Small intestine (tissue), 7 donors: ENCODE results near the gene PPM1N. TPM values are rescaled to one million over a fixed set of nuclear protein-coding genes. Genes with fewer than 3 reads are reported as not detected.

Source experiments
- DNase-seq, 2 donors: peaks; one replicate each; pipeline versions ENCODE4 v3.0.0 to v3.0.0-alpha.2; 2013
- FAIRE-seq: peaks from 2 replicates; lab custom pipeline; 2012; peaks lifted over from hg19 to GRCh38; lab: Jason Lieb, UNC
- H3K27ac ChIP-seq, 3 donors: one replicate each; pipeline ENCODE4 v1.5.1; 2013; ENCODE audit warnings: low read length in 2 of 3, mild to moderate bottlenecking in 2 of 3, control low read depth in 1 of 3, inconsistent platforms in 1 of 3, low read depth in 1 of 3, moderate library complexity in 1 of 3
- H3K27me3 ChIP-seq, 3 donors: one replicate each; pipeline ENCODE4 v1.6.1; 2013; ENCODE audit warnings: low read length in 3 of 3, inconsistent platforms in 1 of 3; ENCODE audit not compliant: control insufficient read depth in 3 of 3, insufficient read depth in 3 of 3
- H3K36me3 ChIP-seq, 3 donors: one replicate each; pipeline ENCODE4 v1.6.1; 2013; ENCODE audit warnings: low read length in 3 of 3, inconsistent platforms in 1 of 3, low read depth in 1 of 3, mild to moderate bottlenecking in 1 of 3, moderate library complexity in 1 of 3; ENCODE audit not compliant: control insufficient read depth in 3 of 3, insufficient read depth in 2 of 3
- H3K4me1 ChIP-seq, 3 donors: one replicate each; pipeline ENCODE4 v1.6.1; 2013; ENCODE audit warnings: low read length in 2 of 3, inconsistent platforms in 1 of 3, low read depth in 1 of 3, mild to moderate bottlenecking in 1 of 3, moderate library complexity in 1 of 3; ENCODE audit not compliant: control insufficient read depth in 3 of 3, insufficient read depth in 2 of 3
- H3K4me3 ChIP-seq, 3 donors: one replicate each; pipeline ENCODE4 v1.5.1; 2013; ENCODE audit warnings: low read length in 3 of 3, control low read depth in 1 of 3, inconsistent platforms in 1 of 3, low read depth in 1 of 3, mild to moderate bottlenecking in 1 of 3, moderate library complexity in 1 of 3
- H3K9me3 ChIP-seq, 2 donors: one replicate each; pipeline ENCODE4 v1.6.1; 2013; ENCODE audit warnings: low read depth in 1 of 2, low read length in 1 of 2; ENCODE audit not compliant: control insufficient read depth in 2 of 2, insufficient read depth in 1 of 2
- WGBS, 3 donors: extraction: QIAGEN DNeasy Blood & Tissue Kit; methylation state at CpG; one replicate each; pipeline ENCODE4 v1.1.7; 2013; 5-methylcytosine and 5-hydroxymethylcytosine counted together
- polyA plus RNA-seq, 4 donors: library from polyadenylated mRNA; stranded (reverse) in 3 of 4; unstranded in 1 of 4; fragments of 200-250 nt in 3 of 4; fragments of 120-200 nt in 1 of 4; gene quantifications; one replicate each; pipeline versions ENCODE4 v1.2.1 to v1.2.3, GENCODE V29; 2013
- donor health status: healthy with polysubstance abuse.
- donor health status: control.
- donor health status: control.
- donor health status: Bipolar disorder and iron deficiency.
- donor health status: healthy.

PPM1N gene
- polyA plus RNA-seq, 4 donors, result 0.65 to 1.9 (median 1.5) TPM

- H3K4me3 ChIP-seq, result peak overlapping the region in 1 of 3 donors; percentile 48
Measured at GRCh38 chr19:45492137-45492626, 6.1 kb upstream of the PPM1N start.

GRCh38 chr19:45492627-45493470, 5.4 kb upstream of the PPM1N start:
- Histone ChIP-seq H3K9me3 (no peaks in the 10 kb centered on the region), H3K4me1 (peaks cover 0 to 28% (median 8%) of the 10 kb centered on the region in 3 donors), H3K27me3 (peaks cover 0 to 49% (median 0%) of the 10 kb centered on the region in 3 donors), H3K27ac (peak overlapping the region in 2 of 3 donors; percentile 19 to 71), H3K4me3 (peak overlapping the region; percentile 3 to 48 (median 26)), H3K36me3 (peaks cover 0 to 4% (median 0%) of the 10 kb centered on the region in 3 donors)
- no peak for FAIRE-seq
- peak in 1 of 2 donors; percentile 51 for DNase-seq
- 5 to 13% (median 7%) methylated on average over 23 to 32 of the region's 32 CpGs for WGBS, 3 donors

More at GRCh38 chr19:45492137-45492626, 6.1 kb upstream of the PPM1N start:
- Histone ChIP-seq H3K36me3 (peaks cover 0 to 4% (median 0%) of the 10 kb centered on the region in 3 donors), H3K4me1 (peaks cover 0 to 23% (median 5%) of the 10 kb centered on the region in 3 donors), H3K27me3 (peaks cover 0 to 43% (median 0%) of the 10 kb centered on the region in 3 donors), H3K27ac (no peak overlapping the region), H3K9me3 (no peaks in the 10 kb centered on the region)
- WGBS, 3 donors, result 81 to 93% (median 92%) methylated on average over 5 of the region's 5 CpGs
- DNase-seq (no peak), FAIRE-seq (no peak)

GRCh38 chr19:45494261-45494916, 3.9 kb upstream of the PPM1N start:
- peaks cover 2 to 40% (median 15%) of the 10 kb centered on the region in 3 donors for H3K4me1 ChIP-seq
- 86 to 94% (median 91%) methylated on average over 37 to 39 of the region's 39 CpGs for WGBS, 3 donors
- H3K27me3 ChIP-seq, result peaks cover 0 to 64% (median 0%) of the 10 kb centered on the region in 3 donors
- FAIRE-seq (no peak), DNase-seq (no peak)
- H3K9me3 ChIP-seq, result peaks cover 0 to 4% of the 10 kb centered on the region in 2 donors
- H3K36me3 ChIP-seq, result no peaks in the 10 kb centered on the region
- H3K4me3 ChIP-seq, result no peak overlapping the region
- no peak overlapping the region for H3K27ac ChIP-seq

GRCh38 chr19:45495178-45495577, 3.1 kb upstream of the PPM1N start:
- Histone ChIP-seq H3K9me3 (peaks cover 0 to 6% of the 10 kb centered on the region in 2 donors), H3K4me1 (peaks cover 6 to 41% (median 16%) of the 10 kb centered on the region in 3 donors), H3K4me3 (no peak overlapping the region), H3K27ac (no peak overlapping the region), H3K36me3 (no peaks in the 10 kb centered on the region), H3K27me3 (peaks cover 0 to 70% (median 0%) of the 10 kb centered on the region in 3 donors)
- 76 to 87% (median 82%) methylated on average over 5 of the region's 5 CpGs for WGBS, 3 donors
- DNase-seq, result no peak
- no peak for FAIRE-seq

DNA sequence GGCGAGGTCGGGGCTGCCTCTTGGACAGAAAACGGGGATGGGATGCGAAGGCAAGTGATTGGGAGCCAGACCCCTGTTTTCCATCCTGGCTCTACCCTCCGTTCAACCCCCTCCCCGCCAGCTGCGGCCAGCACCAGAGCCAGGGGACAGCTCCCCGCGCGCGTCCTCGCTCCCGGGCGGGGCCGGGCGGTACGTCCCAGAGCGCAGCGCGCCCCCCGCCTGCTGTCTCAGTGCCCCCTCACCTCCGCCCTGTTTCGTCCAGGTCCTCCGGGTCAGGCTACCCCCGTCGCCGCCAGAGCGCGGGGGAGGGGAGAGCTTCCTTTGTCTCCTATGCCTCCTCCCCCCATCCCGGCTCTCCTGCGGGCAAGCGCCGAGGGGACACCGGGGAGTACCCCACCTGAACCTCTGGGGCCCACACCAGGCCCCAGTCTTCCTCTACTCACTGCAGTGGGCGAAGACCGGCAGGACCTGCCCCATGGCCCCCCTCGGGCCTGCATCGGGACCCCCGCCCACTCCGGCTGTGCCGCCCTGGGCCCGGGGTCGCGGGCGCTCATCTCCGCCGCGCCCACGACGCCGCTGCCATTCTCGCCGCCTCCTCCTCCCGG, 1.8 kb upstream of the PPM1N start:
- no peaks in the 10 kb centered on the region for H3K36me3 ChIP-seq
- H3K27me3 ChIP-seq, result peaks cover 0 to 77% (median 0%) of the 10 kb centered on the region in 3 donors
- 0 to 1% (median 1%) methylated on average over 40 to 54 of the region's 54 CpGs for WGBS, 3 donors
- DNase-seq, result peak; percentile 31 to 67
- H3K9me3 ChIP-seq, result peaks cover 0 to 6% of the 10 kb centered on the region in 2 donors
- no peak for FAIRE-seq
- no peak overlapping the region for H3K27ac ChIP-seq
- H3K4me3 ChIP-seq, result peak overlapping the region; percentile 52 to 60 (median 58)
- H3K4me1 ChIP-seq, result peaks cover 6 to 41% (median 16%) of the 10 kb centered on the region in 3 donors

- Histone ChIP-seq H3K36me3 (no peaks in the 10 kb centered on the region), H3K9me3 (peaks cover 0 to 6% of the 10 kb centered on the region in 2 donors), H3K4me3 (no peak overlapping the region), H3K27ac (no peak overlapping the region), H3K27me3 (peaks cover 0 to 69% (median 0%) of the 10 kb centered on the region in 3 donors), H3K4me1 (peaks cover 6 to 37% (median 16%) of the 10 kb centered on the region in 3 donors)
- WGBS, 3 donors, result 25 to 28% (median 27%) methylated on average over 16 of the region's 16 CpGs
- DNase-seq (no peak), FAIRE-seq (no peak)
Measured at GRCh38 chr19:45497791-45498190, 452 bp upstream of the PPM1N start.

- no peak for FAIRE-seq
- Histone ChIP-seq H3K4me3 (peak overlapping the region in 1 of 3 donors; percentile 2), H3K27me3 (peaks cover 0 to 58% (median 0%) of the 10 kb centered on the region in 3 donors), H3K4me1 (peaks cover 6 to 30% (median 16%) of the 10 kb centered on the region in 3 donors), H3K9me3 (peaks cover 0 to 6% of the 10 kb centered on the region in 2 donors), H3K27ac (no peak overlapping the region), H3K36me3 (no peaks in the 10 kb centered on the region)
- DNase-seq, result peak; percentile 69 to 72
- 11 to 17% (median 13%) methylated on average over 36 to 37 of the region's 37 CpGs for WGBS, 3 donors
Measured at GRCh38 chr19:45499196-45500180, 1.2 kb downstream of the PPM1N start.
